Right ventricle myocardium inferior (tissue), 1 donor: ENCODE measurements around the gene GARIN5A. TPM values are rescaled to one million over a fixed set of nuclear protein-coding genes. Genes with fewer than 3 reads are reported as not detected.
"Not testable (repeated sequence)": the region's sequence is repeated elsewhere in the genome, so short reads cannot be mapped to it uniquely, and the experiment has no call there.

Experiments
- ATAC-seq: fragments of 200-7000 bp; cut with Tn5 transposase; one replicate; pipeline ENCODE4 v1.9.1; 2020; ENCODE audit warnings: mild to moderate bottlenecking, moderate library complexity
- DNase-seq: peaks from one replicate; pipeline ENCODE4 v3.0.0; 2021; ENCODE audit errors: missing footprints
- intact Hi-C: fragments of 100-400 bp; cut with DNase I; formaldehyde crosslinking; loops from one replicate; pipeline ENCODE4 v1.11.0; 2022
- total RNA-seq: library from RNA; stranded (reverse); fragmentation: NEBNext Ultra II Directional; extraction: Animal tissue kit (Norgen Biotek cat#: 25700); gene quantifications from one replicate; pipeline ENCODE4 v1.2.1, GENCODE V29; 2021
- donor health status: DM: no; HTN: yes; CAD: no; lungs with severe emphysema.

Gene GARIN5A
- total RNA-seq, 1 donor from 2014 or later = 2.2 TPM

- DNase-seq (peak; percentile 47), ATAC-seq (no peak)
- intact Hi-C loops = loop anchor here (10.0 kb wide), 1 partner anchor 77 kb away; no protein-coding TSS in a partner anchor
Measured at GRCh38 chr19:50477751-50478515, 1.3 kb upstream of the GARIN5A start.

GRCh38 chr19:50476907-50477238 lies 225 bp upstream of the GARIN5A start:
- intact Hi-C loops = loop anchor here (1.0 to 10.0 kb wide), 2 partner anchors 34 to 78 kb away; partner anchors contain the start of gene JOSD2
- ATAC-seq = no peak

GRCh38 chr19:50475736-50476223 lies 868 bp downstream of the GARIN5A start:
- intact Hi-C loops = loop anchor here (1.0 to 10.0 kb wide), 2 partner anchors 36 to 79 kb away; partner anchors contain the start of gene JOSD2
- DNase-seq = peak; percentile 62
- ATAC-seq = no peak

More at GRCh38 chr19:50476907-50477238, 225 bp upstream of the GARIN5A start:
- no peak for DNase-seq

GRCh38 chr19:50475101-50475568 lies 1.5 kb downstream of the GARIN5A start:
- intact Hi-C loops = loop anchor here (10.0 kb wide), 1 partner anchor 80 kb away; no protein-coding TSS in a partner anchor
- ATAC-seq = no peak
- DNase-seq = peak; percentile 46

GRCh38 chr19:50473336-50473735 lies 3.3 kb downstream of the GARIN5A start:
- not testable (repeated sequence) for DNase-seq, ATAC-seq
- intact Hi-C loops = loop anchor here (10.0 kb wide), 1 partner anchor 81 kb away; no protein-coding TSS in a partner anchor

GRCh38 chr19:50468818-50469217 lies 7.8 kb downstream of the GARIN5A start:
- DNase-seq = no peak
- intact Hi-C loops = no loop called here
- no peak for ATAC-seq

GRCh38 chr19:50467566-50467965 lies 9.1 kb downstream of the GARIN5A start:
- DNase-seq = no peak
- no peak for ATAC-seq
- intact Hi-C loops = no loop called here

GRCh38 chr19:50466706-50467039 lies 10.0 kb downstream of the GARIN5A start:
- DNase-seq (no peak), ATAC-seq (no peak)
- intact Hi-C loops = no loop called here

- no peak for DNase-seq
- no peak for ATAC-seq
- intact Hi-C loops = no loop called here
Measured at GRCh38 chr19:50465986-50466705, 10.5 kb downstream of the GARIN5A start.

GRCh38 chr19:50465000-50465399 lies 11.6 kb downstream of the GARIN5A start:
- intact Hi-C loops = no loop called here
- no peak for ATAC-seq
- DNase-seq = no peak

GRCh38 chr19:50464348-50464747 lies 12.3 kb downstream of the GARIN5A start:
- ATAC-seq (no peak), DNase-seq (no peak)
- intact Hi-C loops = no loop called here

- ATAC-seq (no peak), DNase-seq (no peak)
- intact Hi-C loops = no loop called here
Measured at GRCh38 chr19:50462970-50463369, 13.7 kb downstream of the GARIN5A start.

- no peak for DNase-seq
- peak; percentile 80 for ATAC-seq
Measured at GRCh38 chr19:50461066-50461875, 15.4 kb downstream of the GARIN5A start.

GRCh38 chr19:50460161-50460765 lies 16.4 kb downstream of the GARIN5A start:
- intact Hi-C loops = no loop called here
- ATAC-seq (no peak), DNase-seq (no peak)

More at GRCh38 chr19:50461066-50461875, 15.4 kb downstream of the GARIN5A start:
- intact Hi-C loops = loop anchor here (1.0 kb wide), 2 partner anchors 93 to 104 kb away; no protein-coding TSS in a partner anchor

- no peak for ATAC-seq
- intact Hi-C loops = no loop called here
- no peak for DNase-seq
Measured at GRCh38 chr19:50459638-50460037, 17.0 kb downstream of the GARIN5A start.

GRCh38 chr19:50459067-50459456 lies 17.6 kb downstream of the GARIN5A start:
- intact Hi-C loops = no loop called here
- no peak for DNase-seq
- ATAC-seq = no peak

- ATAC-seq = no peak
- DNase-seq = no peak
- intact Hi-C loops = no loop called here
Measured at GRCh38 chr19:50458396-50459066, 18.1 kb downstream of the GARIN5A start.

GRCh38 chr19:50457300-50457699 lies 19.3 kb downstream of the GARIN5A start:
- intact Hi-C loops = no loop called here
- DNase-seq (no peak), ATAC-seq (no peak)
